Measurements from ENCODE around the gene PXT1.

PXT1 gene

GRCh38 chr6:36353411-36353915 is 89.2 kb downstream of the PXT1 start (continued):
- TF ChIP-seq, protein P1, sequence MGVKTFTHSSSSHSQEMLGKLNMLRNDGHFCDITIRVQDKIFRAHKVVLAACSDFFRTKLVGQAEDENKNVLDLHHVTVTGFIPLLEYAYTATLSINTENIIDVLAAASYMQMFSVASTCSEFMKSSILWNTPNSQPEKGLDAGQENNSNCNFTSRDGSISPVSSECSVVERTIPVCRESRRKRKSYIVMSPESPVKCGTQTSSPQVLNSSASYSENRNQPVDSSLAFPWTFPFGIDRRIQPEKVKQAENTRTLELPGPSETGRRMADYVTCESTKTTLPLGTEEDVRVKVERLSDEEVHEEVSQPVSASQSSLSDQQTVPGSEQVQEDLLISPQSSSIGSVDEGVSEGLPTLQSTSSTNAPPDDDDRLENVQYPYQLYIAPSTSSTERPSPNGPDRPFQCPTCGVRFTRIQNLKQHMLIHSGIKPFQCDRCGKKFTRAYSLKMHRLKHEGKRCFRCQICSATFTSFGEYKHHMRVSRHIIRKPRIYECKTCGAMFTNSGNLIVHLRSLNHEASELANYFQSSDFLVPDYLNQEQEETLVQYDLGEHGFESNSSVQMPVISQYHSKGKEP (tag by site-specific recombination; IDR thresholded peaks at IDR 0.05): no peak
- TF ChIP-seq GLI2 (tag by site-specific recombination; IDR thresholded peaks at IDR 0.05; ENCODE audit: borderline replicate concordance, low read depth): no peak
- TF ChIP-seq RBAK (tag by site-specific recombination; IDR thresholded peaks at IDR 0.05): no peak
- TF ChIP-seq ZNF544 (tag by site-specific recombination; IDR thresholded peaks at IDR 0.05): no peak
- TF ChIP-seq, protein P2, sequence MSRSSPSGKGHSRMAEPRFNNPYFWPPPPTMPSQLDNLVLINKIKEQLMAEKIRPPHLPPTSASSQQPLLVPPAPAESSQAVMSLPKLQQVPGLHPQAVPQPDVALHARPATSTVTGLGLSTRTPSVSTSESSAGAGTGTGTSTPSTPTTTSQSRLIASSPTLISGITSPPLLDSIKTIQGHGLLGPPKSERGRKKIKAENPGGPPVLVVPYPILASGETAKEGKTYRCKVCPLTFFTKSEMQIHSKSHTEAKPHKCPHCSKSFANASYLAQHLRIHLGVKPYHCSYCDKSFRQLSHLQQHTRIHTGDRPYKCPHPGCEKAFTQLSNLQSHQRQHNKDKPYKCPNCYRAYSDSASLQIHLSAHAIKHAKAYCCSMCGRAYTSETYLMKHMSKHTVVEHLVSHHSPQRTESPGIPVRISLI (tag by site-specific recombination; IDR thresholded peaks at IDR 0.05): no peak
- peak; percentile 41; the same call in 1 of the 2 replicates for TF ChIP-seq GLIS2 (tag by site-specific recombination; IDR thresholded peaks at IDR 0.05)
- no peak for TF ChIP-seq ZNF140 (tag by site-specific recombination; IDR thresholded peaks at IDR 0.05)
- no peak for TF ChIP-seq ZNF155 (tag by site-specific recombination; IDR thresholded peaks at IDR 0.05)
- no peak for TF ChIP-seq ZNF76 (tag by site-specific recombination; IDR thresholded peaks at IDR 0.05; ENCODE audit: borderline replicate concordance, low read depth)
- peak; percentile 56; the same call in 1 of the 2 replicates for TF ChIP-seq PRDM6 (tag by site-specific recombination; IDR thresholded peaks at IDR 0.05)
- TF ChIP-seq, protein P3, sequence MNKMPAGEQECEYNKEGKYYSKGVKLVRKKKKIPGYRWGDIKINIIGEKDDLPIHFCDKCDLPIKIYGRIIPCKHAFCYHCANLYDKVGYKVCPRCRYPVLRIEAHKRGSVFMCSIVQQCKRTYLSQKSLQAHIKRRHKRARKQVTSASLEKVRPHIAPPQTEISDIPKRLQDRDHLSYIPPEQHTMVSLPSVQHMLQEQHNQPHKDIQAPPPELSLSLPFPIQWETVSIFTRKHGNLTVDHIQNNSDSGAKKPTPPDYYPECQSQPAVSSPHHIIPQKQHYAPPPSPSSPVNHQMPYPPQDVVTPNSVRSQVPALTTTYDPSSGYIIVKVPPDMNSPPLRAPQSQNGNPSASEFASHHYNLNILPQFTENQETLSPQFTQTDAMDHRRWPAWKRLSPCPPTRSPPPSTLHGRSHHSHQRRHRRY (tag by site-specific recombination; IDR thresholded peaks at IDR 0.05): no peak
- TF ChIP-seq ZNF394 (tag by site-specific recombination; IDR thresholded peaks at IDR 0.05; ENCODE audit: borderline replicate concordance): peak; percentile 56; the same call in 1 of the 2 replicates
- peak; percentile 40; the same call in 1 of the 2 replicates for TF ChIP-seq KLF10 (tag by site-specific recombination; IDR thresholded peaks at IDR 0.05)
- no peak for TF ChIP-seq ZNF214 (tag by site-specific recombination; IDR thresholded peaks at IDR 0.05; ENCODE audit: borderline replicate concordance)
- no peak for TF ChIP-seq ZNF132 (tag by site-specific recombination; IDR thresholded peaks at IDR 0.05; ENCODE audit: borderline replicate concordance)
- TF ChIP-seq ZNF707 (tag by site-specific recombination; IDR thresholded peaks at IDR 0.05): no peak
- TF ChIP-seq, protein P4, sequence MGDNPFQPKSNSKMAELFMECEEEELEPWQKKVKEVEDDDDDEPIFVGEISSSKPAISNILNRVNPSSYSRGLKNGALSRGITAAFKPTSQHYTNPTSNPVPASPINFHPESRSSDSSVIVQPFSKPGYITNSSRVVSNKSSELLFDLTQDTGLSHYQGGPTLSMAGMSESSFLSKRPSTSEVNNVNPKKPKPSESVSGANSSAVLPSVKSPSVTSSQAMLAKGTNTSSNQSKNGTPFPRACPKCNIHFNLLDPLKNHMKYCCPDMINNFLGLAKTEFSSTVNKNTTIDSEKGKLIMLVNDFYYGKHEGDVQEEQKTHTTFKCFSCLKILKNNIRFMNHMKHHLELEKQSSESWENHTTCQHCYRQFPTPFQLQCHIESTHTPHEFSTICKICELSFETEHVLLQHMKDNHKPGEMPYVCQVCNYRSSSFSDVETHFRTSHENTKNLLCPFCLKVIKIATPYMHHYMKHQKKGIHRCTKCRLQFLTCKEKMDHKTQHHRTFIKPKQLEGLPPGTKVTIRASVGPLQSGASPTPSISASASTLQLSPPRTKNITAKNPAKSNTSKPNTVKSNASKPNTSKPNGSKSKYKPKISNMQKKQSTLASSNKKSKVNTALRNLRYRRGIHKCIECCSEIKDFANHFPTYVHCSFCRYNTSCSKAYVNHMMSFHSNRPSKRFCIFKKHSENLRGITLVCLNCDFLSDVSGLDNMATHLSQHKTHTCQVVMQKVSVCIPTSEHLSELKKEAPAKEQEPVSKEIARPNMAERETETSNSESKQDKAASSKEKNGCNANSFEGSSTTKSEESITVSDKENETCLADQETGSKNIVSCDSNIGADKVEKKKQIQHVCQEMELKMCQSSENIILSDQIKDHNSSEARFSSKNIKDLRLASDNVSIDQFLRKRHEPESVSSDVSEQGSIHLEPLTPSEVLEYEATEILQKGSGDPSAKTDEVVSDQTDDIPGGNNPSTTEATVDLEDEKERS (tag by site-specific recombination; IDR thresholded peaks at IDR 0.05): no peak
- TF ChIP-seq ZNF830 (tag by site-specific recombination; IDR thresholded peaks at IDR 0.05; ENCODE audit: low read depth): no peak
- no peak for TF ChIP-seq HIC1 (tag by site-specific recombination; IDR thresholded peaks at IDR 0.05)
- TF ChIP-seq ZNF791 (tag by site-specific recombination; IDR thresholded peaks at IDR 0.05): no peak
- peak; percentile 96 for TF ChIP-seq EGR2 (tag by site-specific recombination; IDR thresholded peaks at IDR 0.05; ENCODE audit: low read depth)
- peak; percentile 54 for TF ChIP-seq SETDB1 (IDR thresholded peaks at IDR 0.05; ENCODE audit: insufficient read length, low read length)
- peak; percentile 28; the same call in 1 of the 2 replicates for TF ChIP-seq ZNF558 (tag by site-specific recombination; IDR thresholded peaks at IDR 0.05)
- TF ChIP-seq, protein P5, sequence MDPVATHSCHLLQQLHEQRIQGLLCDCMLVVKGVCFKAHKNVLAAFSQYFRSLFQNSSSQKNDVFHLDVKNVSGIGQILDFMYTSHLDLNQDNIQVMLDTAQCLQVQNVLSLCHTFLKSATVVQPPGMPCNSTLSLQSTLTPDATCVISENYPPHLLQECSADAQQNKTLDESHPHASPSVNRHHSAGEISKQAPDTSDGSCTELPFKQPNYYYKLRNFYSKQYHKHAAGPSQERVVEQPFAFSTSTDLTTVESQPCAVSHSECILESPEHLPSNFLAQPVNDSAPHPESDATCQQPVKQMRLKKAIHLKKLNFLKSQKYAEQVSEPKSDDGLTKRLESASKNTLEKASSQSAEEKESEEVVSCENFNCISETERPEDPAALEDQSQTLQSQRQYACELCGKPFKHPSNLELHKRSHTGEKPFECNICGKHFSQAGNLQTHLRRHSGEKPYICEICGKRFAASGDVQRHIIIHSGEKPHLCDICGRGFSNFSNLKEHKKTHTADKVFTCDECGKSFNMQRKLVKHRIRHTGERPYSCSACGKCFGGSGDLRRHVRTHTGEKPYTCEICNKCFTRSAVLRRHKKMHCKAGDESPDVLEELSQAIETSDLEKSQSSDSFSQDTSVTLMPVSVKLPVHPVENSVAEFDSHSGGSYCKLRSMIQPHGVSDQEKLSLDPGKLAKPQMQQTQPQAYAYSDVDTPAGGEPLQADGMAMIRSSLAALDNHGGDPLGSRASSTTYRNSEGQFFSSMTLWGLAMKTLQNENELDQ (tag by site-specific recombination; IDR thresholded peaks at IDR 0.05; ENCODE audit: low read depth): no peak
- TF ChIP-seq ZNF624 (tag by site-specific recombination; IDR thresholded peaks at IDR 0.05): no peak
- peak; percentile 47; the same call in 1 of the 2 replicates for TF ChIP-seq ZNF184 (tag by site-specific recombination; IDR thresholded peaks at IDR 0.05)
- TF ChIP-seq WT1 (tag by site-specific recombination; IDR thresholded peaks at IDR 0.05): peak; percentile 98

All from HEK293 (cell line).